KMS-11 (cell line): ENCODE results near the gene CASP4.
A peak's percentile ranks its signal among the peaks of the same experiment; 100 is the strongest.
"Not testable (repeated sequence)": the region's sequence is repeated elsewhere in the genome, so short reads cannot be mapped to it uniquely, and the experiment has no call there.

ENCODE experiments used
- H2AFZ ChIP-seq: fragments of 200-600 bp; sonication (generic); 2 replicates; pipeline ENCODE4 v1.6.1; 2016; ENCODE audit warnings: antibody characterized with exemption, mixed run types, low read depth
- H3K27ac ChIP-seq: fragments of 200-600 bp; sonication (generic); 2 replicates; pipeline ENCODE4 v1.6.1; 2016; ENCODE audit warnings: mild to moderate bottlenecking, mixed run types
- H3K27me3 ChIP-seq: fragments of 200-600 bp; sonication (generic); 2 replicates; pipeline ENCODE4 v1.6.1; 2017; ENCODE audit warnings: mild to moderate bottlenecking, low read depth, mixed run types, moderate library complexity; ENCODE audit not compliant: insufficient read depth
- H3K36me3 ChIP-seq: fragments of 200-600 bp; sonication (generic); 2 replicates; pipeline ENCODE4 v1.6.1; 2017; ENCODE audit warnings: mild to moderate bottlenecking, mixed run types; ENCODE audit not compliant: insufficient read depth
- H3K4me1 ChIP-seq: fragments of 200-600 bp; sonication (generic); 2 replicates; pipeline ENCODE4 v1.6.1; 2016; ENCODE audit warnings: mild to moderate bottlenecking, low read depth, mixed run types; ENCODE audit not compliant: poor library complexity, severe bottlenecking
- H3K4me2 ChIP-seq: fragments of 200-600 bp; sonication (generic); 2 replicates; pipeline ENCODE4 v1.7.0; 2016; ENCODE audit warnings: mild to moderate bottlenecking, mixed run types
- H3K4me3 ChIP-seq: fragments of 200-600 bp; sonication (generic); IDR thresholded peaks from 2 replicates; pipeline ENCODE4 v1.6.1; 2017; ENCODE audit warnings: low read depth, low read length, mixed read lengths; ENCODE audit not compliant: insufficient read depth
- H3K79me2 ChIP-seq: fragments of 200-600 bp; sonication (generic); 2 replicates; pipeline ENCODE4 v1.6.1; 2016; ENCODE audit warnings: low read depth, mixed run types; ENCODE audit not compliant: insufficient read depth
- H3K9ac ChIP-seq: fragments of 200-600 bp; sonication (generic); 2 replicates; pipeline ENCODE4 v1.6.1; 2016; ENCODE audit warnings: mild to moderate bottlenecking, mixed run types
- H4K20me1 ChIP-seq: fragments of 200-600 bp; sonication (generic); 2 replicates; pipeline ENCODE4 v1.6.1; 2016; ENCODE audit warnings: mild to moderate bottlenecking, mixed run types; ENCODE audit not compliant: insufficient read depth
- TF ChIP-seq, protein P1 (sequence below): fragments of 200-600 bp; sonication (generic); conservative IDR thresholded peaks from 2 replicates; pipeline ENCODE4 v1.6.1; 2017; ENCODE audit warnings: low read depth, mild to moderate bottlenecking, antibody characterized with exemption, low read length, moderate library complexity, mixed read lengths

Gene CASP4

GRCh38 chr11:104979839-104980238 lies 11.5 kb upstream of the CASP4 start:
- TF ChIP-seq, protein P1, sequence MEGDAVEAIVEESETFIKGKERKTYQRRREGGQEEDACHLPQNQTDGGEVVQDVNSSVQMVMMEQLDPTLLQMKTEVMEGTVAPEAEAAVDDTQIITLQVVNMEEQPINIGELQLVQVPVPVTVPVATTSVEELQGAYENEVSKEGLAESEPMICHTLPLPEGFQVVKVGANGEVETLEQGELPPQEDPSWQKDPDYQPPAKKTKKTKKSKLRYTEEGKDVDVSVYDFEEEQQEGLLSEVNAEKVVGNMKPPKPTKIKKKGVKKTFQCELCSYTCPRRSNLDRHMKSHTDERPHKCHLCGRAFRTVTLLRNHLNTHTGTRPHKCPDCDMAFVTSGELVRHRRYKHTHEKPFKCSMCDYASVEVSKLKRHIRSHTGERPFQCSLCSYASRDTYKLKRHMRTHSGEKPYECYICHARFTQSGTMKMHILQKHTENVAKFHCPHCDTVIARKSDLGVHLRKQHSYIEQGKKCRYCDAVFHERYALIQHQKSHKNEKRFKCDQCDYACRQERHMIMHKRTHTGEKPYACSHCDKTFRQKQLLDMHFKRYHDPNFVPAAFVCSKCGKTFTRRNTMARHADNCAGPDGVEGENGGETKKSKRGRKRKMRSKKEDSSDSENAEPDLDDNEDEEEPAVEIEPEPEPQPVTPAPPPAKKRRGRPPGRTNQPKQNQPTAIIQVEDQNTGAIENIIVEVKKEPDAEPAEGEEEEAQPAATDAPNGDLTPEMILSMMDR = no peak
- Histone ChIP-seq H3K4me2 (no peak overlapping the region), H3K79me2 (no peaks in the 10 kb centered on the region), H2AFZ (no peak overlapping the region), H3K4me1 (no peaks in the 10 kb centered on the region), H3K27ac (no peak overlapping the region), H3K27me3 (no peaks in the 10 kb centered on the region), H4K20me1 (no peaks in the 10 kb centered on the region), H3K4me3 (no peak overlapping the region), H3K9ac (no peak overlapping the region), H3K36me3 (no peaks in the 10 kb centered on the region)

DNA sequence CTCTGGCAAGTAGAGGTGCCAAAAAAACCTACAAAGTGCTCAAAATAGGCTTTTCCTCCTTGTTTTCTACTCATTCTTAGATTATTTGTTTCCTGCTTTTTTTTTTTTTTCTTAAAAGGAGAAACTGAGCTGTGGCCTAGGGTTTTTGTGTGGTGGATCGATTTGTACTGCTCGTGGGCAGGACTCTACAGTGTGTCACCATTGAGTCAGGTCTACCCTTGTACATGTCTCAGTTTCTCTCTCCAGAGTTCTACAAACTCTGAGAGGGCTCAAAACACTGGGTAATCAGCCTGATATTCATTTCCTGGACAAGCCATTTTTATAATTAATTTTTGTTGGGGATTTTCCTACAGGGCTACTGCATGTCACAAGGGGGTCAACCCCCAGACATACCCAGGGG lies 5.2 kb upstream of the CASP4 start:
- Histone ChIP-seq H3K79me2 (no peaks in the 10 kb centered on the region), H4K20me1 (no peaks in the 10 kb centered on the region), H3K36me3 (no peaks in the 10 kb centered on the region), H3K4me2 (no peak overlapping the region), H3K4me1 (no peaks in the 10 kb centered on the region), H3K9ac (no peak overlapping the region), H2AFZ (no peak overlapping the region), H3K27ac (no peak overlapping the region), H3K27me3 (no peaks in the 10 kb centered on the region), H3K4me3 (no peak overlapping the region)
- TF ChIP-seq, protein P1 = no peak

- not testable (repeated sequence) for H3K4me3 ChIP-seq, H3K36me3 ChIP-seq, H4K20me1 ChIP-seq, H3K27ac ChIP-seq, H3K9ac ChIP-seq, H3K79me2 ChIP-seq, H3K4me1 ChIP-seq, H2AFZ ChIP-seq, H3K27me3 ChIP-seq, H3K4me2 ChIP-seq
These were observed 4.5 kb upstream of the CASP4 start for GRCh38 chr11:104972924-104973323.

DNA sequence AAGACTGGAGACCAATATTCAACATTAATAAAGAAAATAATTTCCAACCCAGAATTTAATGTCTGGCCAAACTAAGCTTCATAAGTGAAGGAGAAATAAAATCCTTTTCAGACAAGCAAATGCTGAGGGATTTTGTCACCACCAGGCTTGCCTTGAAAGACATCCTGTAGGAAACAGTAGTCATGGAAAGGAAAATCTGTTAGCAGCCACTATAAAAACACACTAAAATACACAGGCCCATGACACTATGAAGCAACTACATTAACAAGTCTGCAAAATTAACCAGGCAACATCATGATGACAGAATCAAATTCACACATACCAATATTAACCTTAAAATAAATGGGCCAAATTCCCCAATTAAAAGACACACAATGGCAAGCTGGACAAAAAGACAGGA lies 2.4 kb upstream of the CASP4 start:
- no peaks in the 10 kb centered on the region for H3K4me1 ChIP-seq
- H3K27me3 ChIP-seq = no peaks in the 10 kb centered on the region
- no peak overlapping the region for H3K9ac ChIP-seq
- no peak overlapping the region for H3K27ac ChIP-seq
- no peaks in the 10 kb centered on the region for H3K79me2 ChIP-seq
- no peaks in the 10 kb centered on the region for H4K20me1 ChIP-seq
- H3K4me2 ChIP-seq = no peak overlapping the region
- H3K36me3 ChIP-seq = no peaks in the 10 kb centered on the region
- TF ChIP-seq, protein P1 = no peak
- H2AFZ ChIP-seq = no peak overlapping the region
- no peak overlapping the region for H3K4me3 ChIP-seq

GRCh38 chr11:104968856-104969776 lies 742 bp upstream of the CASP4 start:
- no peaks in the 10 kb centered on the region for H3K4me1 ChIP-seq
- H2AFZ ChIP-seq = peak overlapping the region; percentile 85
- peak overlapping the region; percentile 73; the same call in 1 of the 2 replicates for H3K9ac ChIP-seq
- peak overlapping the region; percentile 57 for H3K4me2 ChIP-seq
- no peaks in the 10 kb centered on the region for H3K27me3 ChIP-seq
- H3K36me3 ChIP-seq = no peaks in the 10 kb centered on the region
- no peak overlapping the region for H3K4me3 ChIP-seq
- H3K27ac ChIP-seq = peak overlapping the region; percentile 61; the same call in 1 of the 2 replicates
- TF ChIP-seq, protein P1 = no peak
- no peaks in the 10 kb centered on the region for H4K20me1 ChIP-seq
- no peaks in the 10 kb centered on the region for H3K79me2 ChIP-seq
